C4-2B (cell line): Measurements from ENCODE around the gene CTNNA1.

Source experiments
- ZFX ChIP-seq: fragments of 450-650 bp; IDR thresholded peaks from 2 replicates; pipeline ENCODE4 v1.6.1; 2017
- TF ChIP-seq, protein P1 (sequence below): fragments of 450-650 bp; conservative IDR thresholded peaks from 2 replicates; pipeline ENCODE4 v1.5.1; 2017; ENCODE audit warnings: mild to moderate bottlenecking

DNA sequence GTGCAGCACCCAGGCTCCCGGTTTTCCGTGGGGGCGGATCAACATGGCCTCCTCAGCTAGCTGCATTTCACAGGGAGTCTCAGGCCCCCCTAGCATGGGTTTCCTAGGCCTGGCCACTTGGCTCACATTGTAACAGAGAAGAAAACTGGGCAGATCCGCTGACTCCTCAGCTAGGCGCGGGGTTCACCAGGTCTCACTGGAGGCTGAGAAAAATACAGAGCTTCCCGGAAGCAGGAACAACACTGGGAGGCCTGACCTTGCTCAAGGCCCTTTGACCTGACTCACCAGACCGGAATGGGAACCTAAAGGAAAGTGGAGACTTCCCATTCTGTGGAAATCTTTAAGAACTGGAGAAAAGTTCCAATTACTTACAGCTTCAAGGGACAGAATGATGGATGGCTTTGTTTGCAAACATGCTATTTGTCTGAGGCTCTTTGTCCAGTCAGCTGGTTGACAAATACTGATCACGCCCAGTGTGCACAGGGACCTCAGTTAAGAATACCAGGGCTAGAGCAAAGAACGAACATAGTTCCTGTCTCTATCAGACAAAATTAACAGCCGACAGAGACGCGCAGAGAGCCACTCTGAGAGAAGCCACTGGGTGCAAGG lies 210.6 kb downstream of the CTNNA1 start:
- TF ChIP-seq, protein P1, sequence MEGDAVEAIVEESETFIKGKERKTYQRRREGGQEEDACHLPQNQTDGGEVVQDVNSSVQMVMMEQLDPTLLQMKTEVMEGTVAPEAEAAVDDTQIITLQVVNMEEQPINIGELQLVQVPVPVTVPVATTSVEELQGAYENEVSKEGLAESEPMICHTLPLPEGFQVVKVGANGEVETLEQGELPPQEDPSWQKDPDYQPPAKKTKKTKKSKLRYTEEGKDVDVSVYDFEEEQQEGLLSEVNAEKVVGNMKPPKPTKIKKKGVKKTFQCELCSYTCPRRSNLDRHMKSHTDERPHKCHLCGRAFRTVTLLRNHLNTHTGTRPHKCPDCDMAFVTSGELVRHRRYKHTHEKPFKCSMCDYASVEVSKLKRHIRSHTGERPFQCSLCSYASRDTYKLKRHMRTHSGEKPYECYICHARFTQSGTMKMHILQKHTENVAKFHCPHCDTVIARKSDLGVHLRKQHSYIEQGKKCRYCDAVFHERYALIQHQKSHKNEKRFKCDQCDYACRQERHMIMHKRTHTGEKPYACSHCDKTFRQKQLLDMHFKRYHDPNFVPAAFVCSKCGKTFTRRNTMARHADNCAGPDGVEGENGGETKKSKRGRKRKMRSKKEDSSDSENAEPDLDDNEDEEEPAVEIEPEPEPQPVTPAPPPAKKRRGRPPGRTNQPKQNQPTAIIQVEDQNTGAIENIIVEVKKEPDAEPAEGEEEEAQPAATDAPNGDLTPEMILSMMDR, result no peak
- TF ChIP-seq ZFX, result no peak
